SKM-1 (cell line): ENCODE data around the gene TRANK1.

Experiments used
- DNase-seq: peaks from one replicate; lab custom pipeline; 2025; ENCODE audit not compliant: unreplicated experiment; lab: John Stamatoyannopoulos, UW

The TRANK1 gene

DNA sequence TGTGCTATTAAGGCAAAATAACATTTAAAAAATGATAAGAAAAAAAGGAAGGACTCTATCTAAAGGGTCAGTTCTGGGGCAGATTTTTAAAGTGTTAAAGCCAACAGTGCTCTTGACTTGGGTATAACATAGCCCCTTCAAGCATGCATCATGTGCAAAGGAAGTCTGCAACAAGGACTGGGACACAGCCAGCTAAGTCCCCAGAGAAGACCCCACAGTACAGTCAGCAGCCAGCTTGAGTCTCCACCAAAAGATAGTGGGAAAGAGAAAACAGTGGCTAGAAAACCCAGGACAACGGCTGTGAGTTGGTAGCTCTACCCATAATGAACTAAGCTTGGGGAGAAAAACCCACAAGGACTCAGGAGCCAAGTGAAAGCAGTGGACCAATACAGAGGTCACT, 94.1 kb downstream of the TRANK1 start:
- DNase-seq = no peak

- no peak for DNase-seq
Observed at GRCh38 chr3:36846406-36846805, 98.4 kb downstream of the TRANK1 start.

GRCh38 chr3:36843065-36844051, 101.5 kb downstream of the TRANK1 start:
- DNase-seq = peak; percentile 8

DNA sequence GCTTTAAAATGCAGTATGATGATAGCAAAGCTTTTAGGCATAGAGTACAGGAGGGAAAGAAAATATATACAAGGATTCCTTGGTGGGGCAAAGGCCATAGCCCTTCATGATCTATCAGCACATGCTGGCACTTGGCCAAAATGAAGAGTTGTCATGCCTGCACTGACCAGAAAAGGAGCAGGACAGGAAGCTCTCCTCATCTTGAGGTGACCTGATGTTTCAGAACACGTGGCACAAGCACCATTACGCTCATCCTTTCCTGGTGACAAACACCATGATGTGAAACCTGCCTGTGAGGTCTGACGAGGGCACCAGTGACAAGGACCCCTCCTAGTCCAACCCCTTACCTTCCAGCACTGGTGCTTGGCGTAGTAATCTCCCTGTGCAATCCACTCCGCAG, 102.6 kb downstream of the TRANK1 start:
- DNase-seq = no peak

- DNase-seq = no peak
Observed at GRCh38 chr3:36840453-36840921, 104.4 kb downstream of the TRANK1 start.

- DNase-seq = no peak
Observed at GRCh38 chr3:36837089-36837488, 107.8 kb downstream of the TRANK1 start.

GRCh38 chr3:36833160-36833814, 111.6 kb downstream of the TRANK1 start:
- no peak for DNase-seq

DNA sequence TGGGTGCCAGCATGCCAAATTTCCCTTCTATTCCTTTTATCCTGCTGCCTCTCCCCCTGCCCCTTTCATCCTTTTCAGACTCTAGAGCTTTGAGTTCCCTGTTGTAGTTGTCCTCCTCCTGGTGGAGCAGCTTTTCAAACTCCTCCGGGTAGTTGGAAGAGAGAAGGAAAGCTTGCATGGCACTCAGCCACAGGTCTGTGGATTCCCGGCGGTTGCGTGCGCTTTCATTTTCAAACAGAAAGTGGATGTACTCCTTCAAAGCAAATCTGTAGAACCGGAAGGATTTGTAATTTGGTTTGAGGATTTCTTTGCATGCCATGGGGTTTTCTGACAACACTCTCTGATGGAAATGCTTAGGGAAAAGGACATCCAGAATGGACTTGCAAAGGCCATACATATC, 112.4 kb downstream of the TRANK1 start:
- no peak for DNase-seq

GRCh38 chr3:36827133-36827532, 117.7 kb downstream of the TRANK1 start:
- no peak for DNase-seq

DNA sequence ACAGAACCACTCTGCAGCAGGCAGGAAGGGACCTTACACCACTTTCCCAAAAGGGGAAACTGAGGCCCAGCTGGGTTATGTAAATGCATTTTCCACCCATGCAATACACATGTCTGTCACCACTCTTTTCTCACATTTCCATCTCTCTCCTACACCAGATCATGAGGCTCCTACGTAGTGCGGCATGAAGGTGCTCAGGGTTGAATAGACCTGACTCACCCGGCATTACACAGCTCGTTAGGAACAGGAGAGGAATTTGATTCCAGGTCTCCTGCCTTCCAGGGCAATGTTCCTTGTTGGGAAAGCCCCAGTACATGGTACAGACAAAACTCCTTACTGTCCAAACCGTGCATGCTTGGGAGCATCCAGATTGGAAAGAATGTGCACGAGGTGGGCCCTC, 118.6 kb downstream of the TRANK1 start:
- DNase-seq = no peak

- DNase-seq = no peak
Observed at GRCh38 chr3:36824443-36824842, 120.4 kb downstream of the TRANK1 start.

DNA sequence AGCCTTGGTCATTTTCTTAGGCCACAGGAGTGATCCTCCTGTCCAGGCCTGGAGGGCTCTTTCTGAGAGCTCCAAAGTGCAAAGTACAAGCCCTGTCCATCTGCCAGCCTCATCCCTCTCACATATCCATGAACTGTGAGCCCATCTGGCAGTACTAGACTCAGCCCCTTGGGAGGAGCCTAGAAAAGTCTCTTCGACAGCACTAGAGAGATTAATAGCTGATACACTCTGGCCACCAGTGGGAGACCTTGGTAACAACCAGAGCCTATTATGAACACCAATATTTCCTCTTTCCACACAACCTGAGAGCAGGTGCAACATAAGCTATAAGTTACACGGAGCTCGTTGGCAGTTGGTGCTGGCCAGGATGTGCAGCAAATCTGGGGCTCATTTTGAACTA, 121.0 kb downstream of the TRANK1 start:
- no peak for DNase-seq

DNA sequence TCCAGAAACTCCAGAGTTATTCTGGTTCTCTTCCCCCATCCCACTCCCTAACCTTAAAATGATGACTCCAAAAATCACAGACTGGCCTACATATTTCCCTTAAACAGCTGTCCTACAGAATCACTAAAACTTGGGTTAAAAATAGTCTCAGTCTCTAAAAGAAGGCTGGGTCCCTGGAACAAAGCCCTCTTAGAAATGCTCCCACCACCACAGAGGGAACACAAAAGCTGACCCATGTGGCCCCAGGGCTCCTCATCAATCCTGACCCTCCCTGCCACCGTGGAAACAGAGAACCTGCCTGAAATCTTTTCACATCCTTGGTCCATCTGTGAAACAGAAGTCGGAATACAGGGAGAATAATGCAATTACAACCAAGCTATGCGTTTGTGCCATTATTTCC, 124.8 kb downstream of the TRANK1 start:
- DNase-seq = no peak

DNA sequence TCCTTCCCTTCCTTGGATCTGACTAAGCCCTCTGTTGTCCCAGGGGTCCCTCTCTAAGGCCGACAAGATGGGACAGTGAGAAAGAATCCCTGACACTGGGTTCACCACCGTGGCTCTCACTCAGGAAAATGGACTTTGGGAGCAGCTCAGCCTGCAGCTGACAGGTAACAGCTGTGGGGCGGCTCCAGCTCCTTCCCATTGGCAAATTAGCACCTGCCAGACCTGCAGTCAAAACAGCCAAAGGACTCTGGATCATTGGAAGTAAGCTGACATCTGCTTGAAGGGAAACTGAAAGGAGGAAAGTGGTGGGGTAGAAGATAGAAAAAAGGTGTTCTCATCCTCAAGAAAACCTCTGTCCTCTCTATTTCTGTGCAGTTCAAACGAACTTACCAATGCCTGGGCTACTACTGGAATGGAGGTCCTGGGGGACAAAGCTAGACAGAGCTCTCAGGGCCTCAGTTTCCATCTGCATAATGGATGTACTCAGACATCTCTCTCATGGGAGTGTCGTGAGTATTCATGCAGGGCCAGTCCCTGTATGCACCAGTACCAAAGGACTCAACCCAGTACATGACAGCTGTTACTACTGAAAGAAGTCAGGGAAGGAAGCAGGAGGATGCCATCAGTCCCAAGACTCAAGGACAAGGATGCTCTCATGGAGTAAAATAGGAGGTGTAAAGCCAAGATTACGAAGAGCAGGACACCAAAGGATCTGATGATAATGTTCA, 126.9 kb downstream of the TRANK1 start:
- no peak for DNase-seq

GRCh38 chr3:36815375-36815774, 129.5 kb downstream of the TRANK1 start:
- DNase-seq = no peak

DNA sequence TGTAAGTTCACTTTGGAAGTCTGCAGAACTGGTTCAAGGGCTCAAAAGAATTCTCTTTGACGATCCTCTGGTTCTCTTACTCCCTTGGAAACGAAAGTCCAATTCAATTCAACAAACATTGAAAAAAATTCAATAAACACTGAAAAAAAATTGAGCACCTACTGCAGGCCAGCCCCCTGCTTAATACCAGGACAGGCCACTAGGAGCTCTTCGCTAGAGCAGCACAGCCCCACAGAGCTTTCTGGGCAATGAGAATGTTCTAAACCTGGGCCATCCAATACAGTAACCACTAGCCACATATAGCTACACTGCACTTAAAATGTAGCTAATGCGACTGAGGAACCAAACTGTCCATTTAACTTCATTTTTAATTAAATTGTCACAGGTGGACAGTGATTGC, 130.1 kb downstream of the TRANK1 start:
- no peak for DNase-seq

GRCh38 chr3:36814066-36814717, 130.7 kb downstream of the TRANK1 start:
- no peak for DNase-seq

- DNase-seq = no peak
Observed at GRCh38 chr3:36813305-36813704, 131.5 kb downstream of the TRANK1 start.

DNA sequence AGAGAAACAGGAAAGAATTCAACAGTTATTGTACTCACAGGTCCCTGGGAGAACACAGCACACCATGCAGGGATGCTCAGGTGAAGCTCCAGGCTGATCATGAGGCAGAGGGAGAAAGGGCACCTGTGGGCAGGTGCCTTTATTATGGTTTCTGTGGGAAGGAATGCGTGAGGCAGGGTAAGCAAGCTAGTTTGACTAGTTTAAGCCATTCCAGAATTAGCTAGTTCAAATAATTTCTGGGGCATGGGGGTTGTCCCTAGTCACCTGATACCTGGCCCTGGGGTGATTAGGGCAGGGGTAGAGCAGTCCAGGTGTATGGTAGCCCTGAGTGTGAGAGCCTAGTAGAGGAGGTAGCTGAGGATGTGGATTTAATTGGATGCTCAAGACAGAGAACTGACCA, 132.6 kb downstream of the TRANK1 start:
- DNase-seq = no peak

DNA sequence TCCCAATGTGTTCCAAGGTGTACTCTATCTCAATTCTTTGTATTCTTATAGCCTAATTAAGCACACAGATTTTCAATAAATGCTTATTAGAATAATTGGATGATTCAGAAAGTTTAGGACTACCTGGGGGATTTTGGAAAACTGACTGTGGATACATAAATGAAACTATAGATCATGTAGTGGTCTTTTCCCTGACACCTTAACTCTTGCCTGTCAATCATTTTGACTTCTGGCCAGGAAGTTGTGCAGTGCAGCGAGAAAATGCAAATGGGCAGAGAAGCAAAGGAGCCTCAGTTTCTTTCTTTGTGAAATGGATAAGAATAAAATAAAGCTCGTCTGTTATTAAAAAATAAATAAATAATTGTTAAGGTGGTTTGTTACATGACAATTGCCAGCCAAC, 133.1 kb downstream of the TRANK1 start:
- no peak for DNase-seq
